Spleen (tissue), 11 donors: ENCODE results near the gene DCDC1. TPM values are rescaled to one million over a fixed set of nuclear protein-coding genes. Genes with fewer than 3 reads are reported as not detected.

Experiments used
- DNase-seq: peaks from one replicate; pipeline ENCODE4 v3.0.0-alpha.2; 2020
- H3K27ac ChIP-seq, 8 donors: fragments of 200-600 bp; sonication (generic) in 7 of 8; 1 replicate in 4 of 8; 2 replicates in 4 of 8; pipeline versions ENCODE4 v1.5.0 to v1.8.0; 2016 to 2021; ENCODE audit warnings: inconsistent platforms in 4 of 8, mild to moderate bottlenecking in 4 of 8, moderate library complexity in 1 of 8
- H3K27me3 ChIP-seq, 7 donors: fragments of 200-600 bp; sonication (generic) in 6 of 7; replicated peaks in 1 of 7; 1 replicate in 4 of 7; 2 replicates in 3 of 7; pipeline versions ENCODE4 v1.5.0 to v1.8.0; 2016 to 2021; ENCODE audit warnings: inconsistent platforms in 3 of 7, mild to moderate bottlenecking in 1 of 7
- H3K36me3 ChIP-seq, 6 donors: fragments of 200-600 bp; sonication (generic) in 5 of 6; 1 replicate in 4 of 6; 2 replicates in 2 of 6; pipeline versions ENCODE4 v1.5.0 to v1.8.0; 2016 to 2021; ENCODE audit warnings: inconsistent platforms in 2 of 6
- H3K4me1 ChIP-seq, 6 donors: fragments of 200-600 bp; sonication (generic) in 5 of 6; 1 replicate in 3 of 6; 2 replicates in 3 of 6; pipeline versions ENCODE4 v1.5.0 to v1.8.0; 2016 to 2021; ENCODE audit warnings: inconsistent platforms in 3 of 6
- H3K4me3 ChIP-seq, 8 donors: fragments of 200-600 bp; sonication (generic) in 7 of 8; 1 replicate in 4 of 8; 2 replicates in 4 of 8; pipeline versions ENCODE4 v1.5.0 to v1.8.0; 2016 to 2021; ENCODE audit warnings: inconsistent platforms in 4 of 8, mild to moderate bottlenecking in 4 of 8, moderate library complexity in 2 of 8
- H3K9me3 ChIP-seq, 8 donors: fragments of 200-600 bp; sonication (generic) in 7 of 8; 1 replicate in 4 of 8; 2 replicates in 4 of 8; pipeline versions ENCODE4 v1.5.0 to v1.8.0; 2016 to 2021; ENCODE audit warnings: inconsistent platforms in 4 of 8
- CTCF ChIP-seq, 11 experiments: fragments of 200-600 bp in 7 of 11; fragments of 450-650 bp in 4 of 11; sonication (generic) in 4 of 11; IDR thresholded peaks in 8 of 11; conservative IDR thresholded peaks in 3 of 11; 1 replicate in 7 of 11; 2 replicates in 4 of 11; pipeline versions ENCODE4 v1.4.0 to v1.8.0; 2016 to 2021; ENCODE audit warnings: antibody characterized with exemption in 11 of 11, inconsistent platforms in 4 of 11, mild to moderate bottlenecking in 1 of 11
- POLR2A ChIP-seq, 3 donors: fragments of 450-650 bp; IDR thresholded peaks; one replicate each; pipeline ENCODE4 v1.5.1; 2017; ENCODE audit warnings: antibody characterized with exemption in 3 of 3, mild to moderate bottlenecking in 1 of 3
- POLR2AphosphoS5 ChIP-seq, 3 donors: sonication (generic); formaldehyde crosslinking; IDR thresholded peaks; one replicate each; pipeline ENCODE4 v1.5.1; 2017; ENCODE audit warnings: antibody characterized with exemption in 3 of 3
- WGBS, 5 donors: extraction: QIAGEN DNeasy Blood & Tissue Kit in 3 of 5; methylation state at CpG; one replicate each; pipeline versions ENCODE4 v1.1.5 to v1.1.7; 2013 to 2018; 5-methylcytosine and 5-hydroxymethylcytosine counted together
- intact Hi-C: fragments of 100-400 bp; cut with DNase I; formaldehyde crosslinking; loops from one replicate; pipeline ENCODE4 v1.15.0; 2023; ENCODE audit warnings: low total_unique reads
- polyA plus RNA-seq, 3 donors: library from polyadenylated mRNA; stranded (reverse); fragments of 200-250 nt; gene quantifications; one replicate each; pipeline ENCODE4 v1.2.1, GENCODE V29; 2013
- total RNA-seq, 7 donors: library from RNA; depleted of rRNA in 3 of 7; stranded (reverse); fragments of >200 nt in 3 of 7; fragmentation: NEBNext Ultra II Directional in 4 of 7; extraction: Animal tissue kit (Norgen Biotek cat#: 25700) in 4 of 7; gene quantifications; one replicate each; pipeline versions ENCODE4 v1.1.0 to v1.2.1, GENCODE V29; 2016 to 2021
- donor health status: healthy with polysubstance abuse.
- donor health status: DM: no; HTN: no; CAD: no; lungs with moderate emphysema.
- donor health status: DM: no; HTN: no; CAD: no.
- donor health status: Bipolar disorder and iron deficiency.
- donor health status: healthy.
- donor health status: DM: no; HTN: no; CAD: no.
- donor health status: DM: yes; HTN: yes; CAD: no.

Gene DCDC1
- total and polyA plus RNA-seq, 10 donors: 0.03 to 0.88 (median 0.25) TPM; not detected in 6

- intact Hi-C loops: no loop called here
- no peak for TF ChIP-seq POLR2A (IDR thresholded peaks at IDR 0.05)
- TF ChIP-seq CTCF (IDR thresholded peaks at IDR 0.05 in 8 of 11, conservative IDR thresholded peaks at IDR 0.05 in 3 of 11): no peak
- TF ChIP-seq POLR2AphosphoS5 (IDR thresholded peaks at IDR 0.05): no peak
- Histone ChIP-seq H3K27ac (no peak overlapping the region), H3K36me3 (peaks cover 0 to 15% (median 7%) of the 10 kb centered on the region in 6 donors), H3K27me3 (no peaks in the 10 kb centered on the region), H3K4me1 (no peaks in the 10 kb centered on the region), H3K4me3 (no peak overlapping the region), H3K9me3 (no peaks in the 10 kb centered on the region)
- 91 to 99% (median 96%) methylated on average over 1 of the region's 1 CpG for WGBS, 5 donors
- no peak for DNase-seq
Measured at GRCh38 chr11:31417357-31417756, 47.8 kb upstream of the DCDC1 start.

- no peaks in the 10 kb centered on the region for H3K27me3 ChIP-seq
- TF ChIP-seq CTCF (IDR thresholded peaks at IDR 0.05 in 8 of 11, conservative IDR thresholded peaks at IDR 0.05 in 3 of 11) (no peak), POLR2AphosphoS5 (IDR thresholded peaks at IDR 0.05) (no peak), POLR2A (IDR thresholded peaks at IDR 0.05) (no peak)
- DNase-seq: no peak
- WGBS, 5 donors: 64 to 97% (median 93%) methylated on average over 4 of the region's 4 CpGs
- peaks cover 0 to 8% (median 0%) of the 10 kb centered on the region in 8 donors for H3K9me3 ChIP-seq
- H3K36me3 ChIP-seq: peaks cover 0 to 19% (median 7%) of the 10 kb centered on the region in 6 donors
- intact Hi-C loops: no loop called here
- H3K4me1 ChIP-seq: no peaks in the 10 kb centered on the region
- no peak overlapping the region for H3K27ac ChIP-seq
- no peak overlapping the region for H3K4me3 ChIP-seq
Measured at GRCh38 chr11:31415435-31415834, 45.9 kb upstream of the DCDC1 start.

GRCh38 chr11:31414338-31414737 is 44.8 kb upstream of the DCDC1 start:
- intact Hi-C loops: no loop called here
- TF ChIP-seq POLR2AphosphoS5 (IDR thresholded peaks at IDR 0.05): no peak
- no peak for TF ChIP-seq CTCF (IDR thresholded peaks at IDR 0.05 in 8 of 11, conservative IDR thresholded peaks at IDR 0.05 in 3 of 11)
- TF ChIP-seq POLR2A (IDR thresholded peaks at IDR 0.05): no peak
- peaks cover 0 to 8% (median 0%) of the 10 kb centered on the region in 8 donors for H3K9me3 ChIP-seq

GRCh38 chr11:31412946-31413345 is 43.4 kb upstream of the DCDC1 start:
- H3K9me3 ChIP-seq: peaks cover 0 to 8% (median 0%) of the 10 kb centered on the region in 8 donors
- no peak overlapping the region for H3K27ac ChIP-seq
- H3K27me3 ChIP-seq: no peaks in the 10 kb centered on the region
- H3K36me3 ChIP-seq: peaks cover 0 to 19% (median 7%) of the 10 kb centered on the region in 6 donors
- WGBS, 5 donors: 94 to 99% (median 97%) methylated on average over 2 of the region's 2 CpGs
- intact Hi-C loops: no loop called here
- TF ChIP-seq POLR2AphosphoS5 (IDR thresholded peaks at IDR 0.05) (no peak), POLR2A (IDR thresholded peaks at IDR 0.05) (no peak), CTCF (IDR thresholded peaks at IDR 0.05 in 8 of 11, conservative IDR thresholded peaks at IDR 0.05 in 3 of 11) (no peak)
- H3K4me3 ChIP-seq: no peak overlapping the region
- no peak for DNase-seq
- no peaks in the 10 kb centered on the region for H3K4me1 ChIP-seq

More at GRCh38 chr11:31414338-31414737, 44.8 kb upstream of the DCDC1 start:
- Histone ChIP-seq H3K4me1 (no peaks in the 10 kb centered on the region), H3K27me3 (no peaks in the 10 kb centered on the region), H3K27ac (no peak overlapping the region), H3K4me3 (no peak overlapping the region), H3K36me3 (peaks cover 0 to 19% (median 7%) of the 10 kb centered on the region in 6 donors)
- DNase-seq: no peak
- 82 to 93% (median 89%) methylated on average over 3 of the region's 3 CpGs for WGBS, 5 donors
